Measurements from ENCODE around the gene MPPED2. TPM values are rescaled to one million over a fixed set of nuclear protein-coding genes. Genes with fewer than 3 reads are reported as not detected.

MPPED2 gene, protein sequence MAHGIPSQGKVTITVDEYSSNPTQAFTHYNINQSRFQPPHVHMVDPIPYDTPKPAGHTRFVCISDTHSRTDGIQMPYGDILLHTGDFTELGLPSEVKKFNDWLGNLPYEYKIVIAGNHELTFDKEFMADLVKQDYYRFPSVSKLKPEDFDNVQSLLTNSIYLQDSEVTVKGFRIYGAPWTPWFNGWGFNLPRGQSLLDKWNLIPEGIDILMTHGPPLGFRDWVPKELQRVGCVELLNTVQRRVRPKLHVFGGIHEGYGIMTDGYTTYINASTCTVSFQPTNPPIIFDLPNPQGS
- total RNA-seq: 9.7 TPM
- long read RNA-seq, partial matches to known transcripts: 0 of 2 reads
- long read RNA-seq, other reads (novel, unspliced or antisense): 2 of 2 reads

- intact Hi-C loops (cut with DNase I): loop anchor here (5.0 kb wide), 2 partner anchors 239 to 271 kb away; no protein-coding TSS in a partner anchor
- DNase-seq (ENCODE audit: missing footprints): peak; percentile 76
- peak; percentile 91 for ATAC-seq
Observed at GRCh38 chr11:30586251-30587144, at the start of gene MPPED2. Gene MPPED2 (minus strand): TSS chr11:30586353. CDS start chr11:30580373, 5,980 bp downstream.

DNA sequence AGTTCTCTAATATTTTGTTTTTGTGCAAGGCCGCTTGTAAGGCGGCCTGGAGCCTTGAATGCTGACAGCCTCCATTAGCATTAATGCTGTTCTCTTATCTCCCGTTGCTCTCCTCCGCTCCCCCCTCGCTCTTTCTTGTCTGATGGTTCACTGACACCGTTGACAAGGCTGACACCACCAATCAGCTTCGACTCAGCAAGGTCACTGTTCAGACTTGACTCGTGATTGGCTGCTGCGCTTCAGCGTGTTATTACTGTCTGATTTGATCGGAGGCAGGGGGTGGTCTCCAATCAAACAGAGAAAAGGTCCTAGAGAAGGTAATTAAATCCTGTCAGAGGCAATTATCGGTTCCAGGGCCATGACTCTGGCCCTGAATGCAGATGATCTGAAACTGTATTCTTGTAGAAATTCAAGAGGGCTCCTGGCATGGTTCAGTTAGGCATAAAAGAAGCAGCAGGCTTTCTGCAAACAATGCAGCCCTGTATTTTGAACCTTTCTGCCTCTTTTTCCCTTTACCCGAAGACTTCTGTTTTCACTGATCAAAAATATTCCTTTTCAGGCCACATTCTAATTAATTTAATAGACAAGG, 49.3 kb upstream of the MPPED2 start:
- ATAC-seq (peak; percentile 44), DNase-seq (ENCODE audit: missing footprints) (peak; percentile 45)
- intact Hi-C loops (cut with DNase I): no loop called here

- ATAC-seq (no peak), DNase-seq (ENCODE audit: missing footprints) (no peak)
- intact Hi-C loops (cut with DNase I): no loop called here
Observed at GRCh38 chr11:30631148-30631547, 45.0 kb upstream of the MPPED2 start.

- intact Hi-C loops (cut with DNase I): no loop called here
- no peak for ATAC-seq
- DNase-seq (ENCODE audit: missing footprints): no peak
Observed at GRCh38 chr11:30619767-30620166, 33.6 kb upstream of the MPPED2 start.

- intact Hi-C loops (cut with DNase I): no loop called here
- DNase-seq (ENCODE audit: missing footprints): no peak
- ATAC-seq: no peak
Observed at GRCh38 chr11:30617762-30618161, 31.6 kb upstream of the MPPED2 start.

- ATAC-seq (no peak), DNase-seq (ENCODE audit: missing footprints) (no peak)
- intact Hi-C loops (cut with DNase I): no loop called here
Observed at GRCh38 chr11:30610628-30611027, 24.5 kb upstream of the MPPED2 start.

GRCh38 chr11:30608534-30608933, 22.4 kb upstream of the MPPED2 start:
- intact Hi-C loops (cut with DNase I): no loop called here
- ATAC-seq: no peak

DNA sequence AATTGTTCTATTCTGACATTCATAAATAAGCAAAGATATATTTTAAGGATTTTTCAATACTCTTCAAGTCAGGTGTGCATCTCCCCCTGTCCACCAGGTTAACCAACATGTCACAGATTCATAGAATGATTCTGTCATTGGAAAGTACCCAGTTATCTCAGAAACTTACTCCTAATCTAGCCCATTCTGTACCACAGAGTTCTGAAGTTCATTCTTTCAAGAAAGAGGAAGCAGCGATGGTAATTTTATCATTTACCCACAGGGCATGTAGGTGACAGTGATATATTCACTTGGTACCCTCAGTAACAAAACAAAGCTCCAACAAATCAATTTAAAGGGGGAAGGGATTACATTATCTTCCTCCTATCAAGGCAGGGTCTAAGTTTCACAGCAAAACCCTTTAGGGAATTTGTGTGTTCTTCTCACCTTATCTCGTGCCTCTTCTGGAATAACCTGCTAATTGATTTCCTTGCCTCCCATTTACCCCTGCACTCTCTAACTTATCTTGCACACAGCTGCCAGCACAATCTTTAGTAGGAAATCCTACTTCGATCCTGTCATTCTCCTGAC, 19.0 kb upstream of the MPPED2 start:
- DNase-seq (ENCODE audit: missing footprints): no peak
- no peak for ATAC-seq
- intact Hi-C loops (cut with DNase I): no loop called here

More at GRCh38 chr11:30608534-30608933, 22.4 kb upstream of the MPPED2 start:
- DNase-seq (ENCODE audit: missing footprints): no peak

GRCh38 chr11:30603357-30603756, 17.2 kb upstream of the MPPED2 start:
- DNase-seq (ENCODE audit: missing footprints) (no peak), ATAC-seq (no peak)
- intact Hi-C loops (cut with DNase I): no loop called here

GRCh38 chr11:30596832-30597231, 10.7 kb upstream of the MPPED2 start:
- intact Hi-C loops (cut with DNase I): loop anchor here (5.0 kb wide), 1 partner anchor 215 kb away; no protein-coding TSS in a partner anchor
- ATAC-seq: no peak

DNA sequence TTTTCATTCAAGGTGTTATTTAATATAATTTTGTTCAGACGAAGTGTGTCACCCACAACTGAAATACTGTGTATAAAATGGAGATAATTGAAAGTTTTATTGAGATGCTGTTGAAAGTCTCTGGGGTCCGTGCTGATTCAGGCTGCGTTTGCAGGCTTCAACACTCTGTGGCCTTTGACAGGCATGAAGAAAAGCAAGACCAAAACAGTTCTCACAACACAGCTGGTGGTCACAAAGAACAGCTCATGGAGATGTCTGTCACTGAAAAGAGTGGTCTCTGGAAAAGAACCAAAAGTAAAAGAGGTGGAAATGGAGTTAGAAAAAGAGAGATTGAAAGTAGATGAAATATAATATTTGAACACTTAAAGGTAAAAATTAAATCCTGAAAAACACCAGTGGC, 9.8 kb upstream of the MPPED2 start:
- DNase-seq (ENCODE audit: missing footprints) (no peak), ATAC-seq (no peak)
- intact Hi-C loops (cut with DNase I): loop anchor here (5.0 kb wide), 1 partner anchor 216 kb away; no protein-coding TSS in a partner anchor

More at GRCh38 chr11:30596832-30597231, 10.7 kb upstream of the MPPED2 start:
- DNase-seq (ENCODE audit: missing footprints): no peak

GRCh38 chr11:30594646-30595411, 8.7 kb upstream of the MPPED2 start:
- DNase-seq (ENCODE audit: missing footprints) (no peak), ATAC-seq (no peak)
- intact Hi-C loops (cut with DNase I): loop anchor here (5.0 kb wide), 1 partner anchor 217 kb away; no protein-coding TSS in a partner anchor

DNA sequence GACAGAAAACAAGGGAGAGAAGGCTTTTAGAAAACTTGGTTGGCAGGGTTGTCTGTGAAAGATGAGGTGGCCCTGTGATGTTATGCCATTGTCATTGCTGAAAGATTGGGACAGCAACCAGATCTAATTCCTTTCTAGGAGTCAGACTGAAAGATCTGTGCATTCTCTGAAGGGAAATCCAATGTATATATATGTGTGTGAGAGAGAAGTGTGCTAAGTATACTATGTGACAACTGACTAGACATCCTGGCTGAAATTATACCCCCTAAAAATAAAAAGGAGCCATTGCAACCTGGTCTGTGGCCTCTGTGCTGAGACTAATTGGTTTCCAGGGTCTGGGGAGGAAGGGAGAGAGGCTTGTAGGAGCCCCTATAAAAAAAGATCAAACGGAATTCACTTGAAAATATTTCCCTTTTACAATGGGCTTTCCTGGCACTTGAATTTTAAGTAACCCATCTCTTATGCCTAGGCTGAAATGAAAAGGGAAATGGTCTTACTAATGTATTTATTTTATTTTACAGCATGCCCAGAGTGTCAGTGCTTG, 1.2 kb upstream of the MPPED2 start:
- DNase-seq (ENCODE audit: missing footprints): no peak
- no peak for ATAC-seq
- intact Hi-C loops (cut with DNase I): loop anchor here (5.0 kb wide), 2 partner anchors 240 to 270 kb away; no protein-coding TSS in a partner anchor

GRCh38 chr11:30585892-30586250, 282 bp downstream of the MPPED2 start:
- intact Hi-C loops (cut with DNase I): loop anchor here (5.0 kb wide), 2 partner anchors 239 to 271 kb away; no protein-coding TSS in a partner anchor
- ATAC-seq (peak; percentile 66), DNase-seq (ENCODE audit: missing footprints) (no peak)

DNA sequence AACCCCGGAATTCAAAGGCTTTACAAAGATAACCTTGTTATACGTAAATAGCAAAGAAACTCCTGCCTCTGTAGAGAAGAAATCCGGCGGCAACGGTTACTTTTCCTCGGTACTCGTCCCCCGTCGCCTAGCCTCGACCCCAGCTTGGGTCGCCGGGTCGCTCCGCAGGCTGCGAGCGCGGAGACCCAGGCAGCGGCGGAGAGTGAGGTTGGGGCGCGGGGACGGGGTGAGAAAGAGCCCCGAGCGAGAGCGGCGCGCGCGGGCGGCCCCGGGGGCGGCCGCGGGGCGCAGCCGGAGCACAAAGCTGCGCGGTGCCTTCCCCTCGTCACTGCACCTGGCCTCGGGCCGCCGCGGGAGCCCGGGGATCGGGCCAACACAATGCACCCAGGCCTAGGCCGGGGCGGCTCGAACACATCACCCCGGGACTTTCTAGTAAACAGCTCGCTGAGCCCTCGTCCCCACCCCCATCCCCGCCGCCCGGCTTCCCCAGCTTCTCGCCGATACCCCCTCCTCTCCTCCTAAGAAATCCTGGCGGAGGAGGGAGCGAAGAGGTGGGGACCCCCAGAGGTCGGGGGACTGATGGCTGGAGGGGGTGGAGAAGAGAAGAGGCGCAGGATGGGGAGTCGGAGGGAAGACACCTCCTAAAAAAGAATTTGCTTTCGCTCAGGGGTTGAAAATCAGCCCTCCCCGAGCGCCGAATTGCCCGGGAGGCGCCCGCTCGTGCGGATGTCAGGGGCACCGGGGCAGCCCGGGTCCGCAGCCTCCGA, 845 bp downstream of the MPPED2 start:
- intact Hi-C loops (cut with DNase I): loop anchor here (5.0 kb wide), 2 partner anchors 238 to 272 kb away; no protein-coding TSS in a partner anchor
- ATAC-seq: peak; percentile 56
- peak; percentile 67 for DNase-seq (ENCODE audit: missing footprints)

GRCh38 chr11:30583476-30584280, 2.5 kb downstream of the MPPED2 start:
- DNase-seq (ENCODE audit: missing footprints): peak; percentile 60
- ATAC-seq: no peak
- intact Hi-C loops (cut with DNase I): loop anchor here (5.0 kb wide), 1 partner anchor 101 kb away; no protein-coding TSS in a partner anchor

Measured in Right ventricle myocardium inferior (tissue), 1 donor.